NT2/D1 (cell line): ENCODE data around the gene DENND6B.

Experiments used
- YY1 ChIP-seq: IDR thresholded peaks from 2 replicates; pipeline ENCODE4 v1.6.1; 2011; ENCODE audit not compliant: insufficient read length, insufficient read depth
- ZNF274 ChIP-seq: IDR thresholded peaks from 2 replicates; pipeline ENCODE4 v1.6.1; 2011; ENCODE audit warnings: mild to moderate bottlenecking, low read depth, low read length

- TF ChIP-seq YY1 (no peak), ZNF274 (no peak)
Measured at GRCh38 chr22:50262973-50263617, 63.7 kb downstream of the DENND6B start.
